Fibroblast of lung (primary cell): ENCODE data around the gene LIN37. TPM values are rescaled to one million over a fixed set of nuclear protein-coding genes. Genes with fewer than 3 reads are reported as not detected.
"Not testable (repeated sequence)": the region's sequence is repeated elsewhere in the genome, so short reads cannot be mapped to it uniquely, and the experiment has no call there.

Experiments
- DNase-seq, 2 donors: peaks; one replicate each; pipeline versions ENCODE4 v3.0.0 to v3.0.0-alpha.2; 2010; ENCODE audit warnings: low read depth in 2 of 2
- H2AFZ ChIP-seq: 2 replicates; pipeline ENCODE4 v1.5.1; 2012; ENCODE audit warnings: low read length, control low read depth, inconsistent platforms
- H3K27ac ChIP-seq: 2 replicates; pipeline ENCODE4 v1.5.1; 2011; ENCODE audit warnings: low read length, control low read depth; ENCODE audit not compliant: insufficient read depth
- H3K27me3 ChIP-seq: 2 replicates; pipeline ENCODE4 v1.5.1; 2011; ENCODE audit warnings: mild to moderate bottlenecking, low read length; ENCODE audit not compliant: control insufficient read depth, insufficient read depth
- H3K36me3 ChIP-seq: 2 replicates; pipeline ENCODE4 v1.5.1; 2011; ENCODE audit warnings: low read length; ENCODE audit not compliant: control insufficient read depth, insufficient read depth
- H3K4me1 ChIP-seq: 2 replicates; pipeline ENCODE4 v1.5.1; 2011; ENCODE audit warnings: low read length; ENCODE audit not compliant: control insufficient read depth, insufficient read depth; ENCODE audit errors: extremely low read depth
- H3K4me2 ChIP-seq: 2 replicates; pipeline ENCODE4 v1.5.1; 2011; ENCODE audit warnings: low read length, control low read depth; ENCODE audit not compliant: insufficient read depth; ENCODE audit errors: extremely low read depth
- H3K4me3 ChIP-seq, 4 experiments: fragments of 200-600 bp in 1 of 4; sonication (generic) in 1 of 4; replicated peaks in 1 of 4; 2 replicates each; pipeline ENCODE4 v1.5.1; 2011 to 2016; ENCODE audit warnings: low read length in 4 of 4, low read depth in 3 of 4, mild to moderate bottlenecking in 3 of 4, control low read depth in 2 of 4, inconsistent platforms in 1 of 4, mixed read lengths in 1 of 4; ENCODE audit not compliant: insufficient read depth in 1 of 4; ENCODE audit errors: control extremely low read depth in 1 of 4
- H3K79me2 ChIP-seq: 2 replicates; pipeline ENCODE4 v1.5.1; 2012; ENCODE audit warnings: mild to moderate bottlenecking, low read length, inconsistent platforms; ENCODE audit not compliant: control insufficient read depth, insufficient read depth
- H3K9ac ChIP-seq: 2 replicates; pipeline ENCODE4 v1.5.1; 2011; ENCODE audit warnings: mild to moderate bottlenecking, low read length, control low read depth; ENCODE audit not compliant: insufficient read depth
- H3K9me3 ChIP-seq: 2 replicates; pipeline ENCODE4 v1.5.1; 2012; ENCODE audit warnings: low read depth, low read length; ENCODE audit not compliant: control insufficient read depth, insufficient read depth
- H4K20me1 ChIP-seq: 2 replicates; pipeline ENCODE4 v1.5.1; 2011; ENCODE audit warnings: low read length; ENCODE audit not compliant: control insufficient read depth, insufficient read depth; ENCODE audit errors: extremely low read depth
- EZH2 ChIP-seq: IDR thresholded peaks from 2 replicates; pipeline ENCODE4 v1.5.1; 2012; ENCODE audit warnings: low read length, control low read depth, mild to moderate bottlenecking; ENCODE audit errors: missing control alignments
- polyA plus RNA-seq, 2 donors: library from polyadenylated mRNA; depleted of rRNA in 1 of 2; stranded (reverse) in 1 of 2; unstranded in 1 of 2; fragments of >200 nt; gene quantifications; 2 replicates each; pipeline ENCODE4 v1.2.1, GENCODE V29; 2011 to 2012; ENCODE audit warnings: missing spikeins in 1 of 2
- total RNA-seq: library from RNA; depleted of rRNA; stranded (reverse); fragments of >200 nt; gene quantifications from 2 replicates; pipeline ENCODE4 v1.2.1, GENCODE V29; 2014
- TF ChIP-seq, protein P1 (sequence below), 2 donors: IDR thresholded peaks in 1 of 2; conservative IDR thresholded peaks in 1 of 2; 1 replicate in 1 of 2; 2 replicates in 1 of 2; pipeline ENCODE4 v1.5.1; 2011 to 2012; ENCODE audit warnings: low read length in 2 of 2, control low read depth in 1 of 2, inconsistent platforms in 1 of 2, low read depth in 1 of 2, mild to moderate bottlenecking in 1 of 2

The LIN37 gene
- total and polyA plus RNA-seq, 2 donors (not counting 1 experiment from before 2014, with no cell fraction given): 6.4 to 10.3 TPM

DNA sequence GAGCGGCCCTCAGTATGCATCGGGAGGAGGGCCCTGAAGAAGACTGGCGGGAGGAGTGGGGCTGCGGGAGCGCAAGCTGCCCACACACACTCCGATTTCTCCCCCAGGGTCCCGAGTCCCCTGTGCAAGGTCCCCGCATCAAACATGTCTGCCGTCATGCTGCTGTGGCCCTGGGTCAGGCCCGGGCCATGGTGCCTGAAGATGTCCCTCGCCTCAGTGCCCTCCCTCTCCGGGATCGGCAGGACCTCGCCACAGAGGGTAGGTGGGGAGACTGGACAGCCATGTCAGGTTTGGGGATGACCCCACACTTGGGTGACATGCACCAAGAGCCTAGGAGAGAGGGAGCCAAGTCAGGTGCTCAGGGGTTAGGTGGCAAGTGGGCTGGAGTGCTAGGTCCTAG lies 25.9 kb upstream of the LIN37 start:
- Histone ChIP-seq H3K9ac (no peak overlapping the region), H3K4me1 (peaks cover 6% of the 10 kb centered on the region), H4K20me1 (no peaks in the 10 kb centered on the region), H3K4me3 (no peak overlapping the region), H3K27ac (no peak overlapping the region), H3K9me3 (no peaks in the 10 kb centered on the region), H2AFZ (no peak overlapping the region), H3K4me2 (no peak overlapping the region), H3K36me3 (peaks cover 46% of the 10 kb centered on the region), H3K79me2 (peaks cover 33% of the 10 kb centered on the region), H3K27me3 (no peaks in the 10 kb centered on the region)
- DNase-seq: no peak
- TF ChIP-seq, protein P1, sequence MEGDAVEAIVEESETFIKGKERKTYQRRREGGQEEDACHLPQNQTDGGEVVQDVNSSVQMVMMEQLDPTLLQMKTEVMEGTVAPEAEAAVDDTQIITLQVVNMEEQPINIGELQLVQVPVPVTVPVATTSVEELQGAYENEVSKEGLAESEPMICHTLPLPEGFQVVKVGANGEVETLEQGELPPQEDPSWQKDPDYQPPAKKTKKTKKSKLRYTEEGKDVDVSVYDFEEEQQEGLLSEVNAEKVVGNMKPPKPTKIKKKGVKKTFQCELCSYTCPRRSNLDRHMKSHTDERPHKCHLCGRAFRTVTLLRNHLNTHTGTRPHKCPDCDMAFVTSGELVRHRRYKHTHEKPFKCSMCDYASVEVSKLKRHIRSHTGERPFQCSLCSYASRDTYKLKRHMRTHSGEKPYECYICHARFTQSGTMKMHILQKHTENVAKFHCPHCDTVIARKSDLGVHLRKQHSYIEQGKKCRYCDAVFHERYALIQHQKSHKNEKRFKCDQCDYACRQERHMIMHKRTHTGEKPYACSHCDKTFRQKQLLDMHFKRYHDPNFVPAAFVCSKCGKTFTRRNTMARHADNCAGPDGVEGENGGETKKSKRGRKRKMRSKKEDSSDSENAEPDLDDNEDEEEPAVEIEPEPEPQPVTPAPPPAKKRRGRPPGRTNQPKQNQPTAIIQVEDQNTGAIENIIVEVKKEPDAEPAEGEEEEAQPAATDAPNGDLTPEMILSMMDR (conservative IDR thresholded peaks at IDR 0.05 in 1 of 2, IDR thresholded peaks at IDR 0.05 in 1 of 2; ENCODE audit: low read depth in 1 of 2, low read length in 2 of 2): no peak
- no peak for TF ChIP-seq EZH2

DNA sequence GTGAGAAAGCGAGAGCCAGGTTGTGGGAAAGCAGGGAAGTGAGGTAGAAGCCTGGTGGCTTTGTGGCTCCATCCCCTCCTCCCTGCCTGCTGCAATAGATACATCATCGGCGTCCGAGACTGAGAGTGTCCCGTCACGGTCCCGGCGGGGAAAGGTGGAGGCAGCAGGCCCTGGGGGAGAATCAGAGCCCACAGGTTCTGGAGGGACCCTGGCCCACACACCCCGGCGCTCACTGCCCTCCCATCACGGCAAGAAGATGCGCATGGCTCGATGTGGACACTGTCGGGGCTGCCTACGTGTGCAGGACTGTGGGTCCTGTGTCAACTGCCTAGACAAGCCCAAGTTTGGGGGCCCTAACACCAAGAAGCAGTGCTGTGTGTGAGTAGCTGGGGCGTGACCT lies 25.5 kb upstream of the LIN37 start:
- H3K27ac ChIP-seq: no peak overlapping the region
- no peak overlapping the region for H3K9ac ChIP-seq
- no peak for DNase-seq
- no peak overlapping the region for H3K4me3 ChIP-seq
- H3K9me3 ChIP-seq: no peaks in the 10 kb centered on the region
- H3K4me1 ChIP-seq: peaks cover 6% of the 10 kb centered on the region
- no peak for TF ChIP-seq EZH2
- TF ChIP-seq, protein P1 (conservative IDR thresholded peaks at IDR 0.05 in 1 of 2, IDR thresholded peaks at IDR 0.05 in 1 of 2; ENCODE audit: low read depth in 1 of 2, low read length in 2 of 2): no peak
- no peaks in the 10 kb centered on the region for H4K20me1 ChIP-seq
- no peak overlapping the region for H2AFZ ChIP-seq
- peaks cover 49% of the 10 kb centered on the region for H3K36me3 ChIP-seq
- no peaks in the 10 kb centered on the region for H3K27me3 ChIP-seq
- H3K4me2 ChIP-seq: no peak overlapping the region
- peaks cover 33% of the 10 kb centered on the region for H3K79me2 ChIP-seq

GRCh38 chr19:35723671-35724070 lies 24.7 kb upstream of the LIN37 start:
- Histone ChIP-seq H3K4me2 (no peak overlapping the region), H3K36me3 (peaks cover 51% of the 10 kb centered on the region), H3K27me3 (no peaks in the 10 kb centered on the region), H3K4me1 (peaks cover 6% of the 10 kb centered on the region), H2AFZ (no peak overlapping the region), H4K20me1 (no peaks in the 10 kb centered on the region), H3K27ac (no peak overlapping the region), H3K4me3 (no peak overlapping the region), H3K9me3 (no peaks in the 10 kb centered on the region), H3K9ac (no peak overlapping the region), H3K79me2 (peaks cover 28% of the 10 kb centered on the region)
- no peak for DNase-seq
- TF ChIP-seq, protein P1 (conservative IDR thresholded peaks at IDR 0.05 in 1 of 2, IDR thresholded peaks at IDR 0.05 in 1 of 2; ENCODE audit: low read depth in 1 of 2, low read length in 2 of 2): no peak
- no peak for TF ChIP-seq EZH2

GRCh38 chr19:35724132-35724531 lies 24.2 kb upstream of the LIN37 start:
- not testable (repeated sequence) for H3K9ac ChIP-seq, DNase-seq, H3K27me3 ChIP-seq, H3K4me2 ChIP-seq, H2AFZ ChIP-seq, H3K9me3 ChIP-seq, H3K4me3 ChIP-seq, H4K20me1 ChIP-seq, H3K4me1 ChIP-seq, H3K27ac ChIP-seq
- Histone ChIP-seq H3K79me2 (peaks cover 23% of the 10 kb centered on the region), H3K36me3 (peaks cover 56% of the 10 kb centered on the region)
